ENCODE measurements around the gene KCNJ6.
"Not testable (repeated sequence)": the region's sequence is repeated elsewhere in the genome, so short reads cannot be mapped to it uniquely, and the experiment has no call there.

The KCNJ6 gene

GRCh38 chr21:37592496-37592895 is 323.8 kb downstream of the KCNJ6 start:
- DNase-seq: no peak

GRCh38 chr21:37591994-37592393 is 324.3 kb downstream of the KCNJ6 start:
- not testable (repeated sequence) for DNase-seq

GRCh38 chr21:37590836-37591235 is 325.4 kb downstream of the KCNJ6 start:
- not testable (repeated sequence) for DNase-seq

- DNase-seq: not testable (repeated sequence)
These were observed 327.6 kb downstream of the KCNJ6 start for GRCh38 chr21:37588644-37589043.

- no peak for DNase-seq
These were observed 328.6 kb downstream of the KCNJ6 start for GRCh38 chr21:37587635-37588177.

- no peak for DNase-seq
These were observed 329.1 kb downstream of the KCNJ6 start for GRCh38 chr21:37587203-37587602.

- peak; percentile 1 for DNase-seq
These were observed 333.7 kb downstream of the KCNJ6 start for GRCh38 chr21:37582590-37582989.

- DNase-seq: no peak
These were observed 335.6 kb downstream of the KCNJ6 start for GRCh38 chr21:37580666-37581065.

- no peak for DNase-seq
These were observed 336.9 kb downstream of the KCNJ6 start for GRCh38 chr21:37579356-37579755.

GRCh38 chr21:37578471-37579126 is 337.7 kb downstream of the KCNJ6 start:
- DNase-seq: no peak

- not testable (repeated sequence) for DNase-seq
These were observed 339.3 kb downstream of the KCNJ6 start for GRCh38 chr21:37576929-37577328.

GRCh38 chr21:37575580-37575979 is 340.7 kb downstream of the KCNJ6 start:
- no peak for DNase-seq

- no peak for DNase-seq
These were observed 341.5 kb downstream of the KCNJ6 start for GRCh38 chr21:37574751-37575150.

- no peak for DNase-seq
These were observed 341.9 kb downstream of the KCNJ6 start for GRCh38 chr21:37574316-37574715.

- DNase-seq: no peak
These were observed 344.8 kb downstream of the KCNJ6 start for GRCh38 chr21:37571442-37571841.

- no peak for DNase-seq
These were observed 347.3 kb downstream of the KCNJ6 start for GRCh38 chr21:37568916-37569315.

- DNase-seq: no peak
These were observed 347.8 kb downstream of the KCNJ6 start for GRCh38 chr21:37568415-37568814.

- DNase-seq: no peak
These were observed 349.3 kb downstream of the KCNJ6 start for GRCh38 chr21:37566790-37567615.

GRCh38 chr21:37565530-37566223 is 350.6 kb downstream of the KCNJ6 start:
- DNase-seq: no peak

GRCh38 chr21:37564924-37565529 is 351.2 kb downstream of the KCNJ6 start:
- no peak for DNase-seq

- DNase-seq: peak; percentile 74
These were observed 351.8 kb downstream of the KCNJ6 start for GRCh38 chr21:37564341-37564923.

GRCh38 chr21:37563641-37564340 is 352.5 kb downstream of the KCNJ6 start:
- DNase-seq: peak; percentile 74

Measured in KG1 (cell line).